Astrocyte (in vitro differentiated cells and primary cell): ENCODE results near the gene AMFR. TPM values are rescaled to one million over a fixed set of nuclear protein-coding genes. Genes with fewer than 3 reads are reported as not detected.

ENCODE experiments used
- DNase-seq: peaks from one replicate; pipeline ENCODE4 v3.0.0-alpha.2; 2010; ENCODE audit warnings: low read depth
- FAIRE-seq: peaks from 2 replicates; lab custom pipeline; 2011; peaks lifted over from hg19 to GRCh38; lab: Jason Lieb, UNC
- H2AFZ ChIP-seq: 2 replicates; pipeline ENCODE4 v1.6.0; 2012; ENCODE audit warnings: low read depth, low read length, inconsistent platforms
- H3K27ac ChIP-seq: 2 replicates; pipeline ENCODE4 v1.5.1; 2011; ENCODE audit warnings: low read depth, low read length, inconsistent platforms
- H3K27me3 ChIP-seq: 2 replicates; pipeline ENCODE4 v1.6.0; 2011; ENCODE audit warnings: low read length, inconsistent platforms; ENCODE audit not compliant: insufficient read depth
- H3K36me3 ChIP-seq: 2 replicates; pipeline ENCODE4 v1.5.1; 2011; ENCODE audit warnings: low read length, inconsistent platforms; ENCODE audit not compliant: insufficient read depth
- H3K4me1 ChIP-seq: 2 replicates; pipeline ENCODE4 v1.5.1; 2011; ENCODE audit warnings: low read length, inconsistent platforms; ENCODE audit not compliant: insufficient read depth
- H3K4me2 ChIP-seq: 2 replicates; pipeline ENCODE4 v1.6.0; 2012; ENCODE audit warnings: low read length, inconsistent platforms
- H3K4me3 ChIP-seq: 2 replicates; pipeline ENCODE4 v1.5.1; 2011; ENCODE audit warnings: low read depth, mild to moderate bottlenecking, low read length, inconsistent platforms; ENCODE audit not compliant: insufficient read depth
- H3K79me2 ChIP-seq: 2 replicates; pipeline ENCODE4 v1.6.0; 2012; ENCODE audit warnings: mild to moderate bottlenecking, low read length, inconsistent platforms; ENCODE audit not compliant: insufficient read depth
- H3K9ac ChIP-seq: 2 replicates; pipeline ENCODE4 v1.6.0; 2012; ENCODE audit warnings: mild to moderate bottlenecking, low read length, inconsistent platforms
- H3K9me3 ChIP-seq: 2 replicates; pipeline ENCODE4 v1.5.1; 2012; ENCODE audit warnings: low read depth, mild to moderate bottlenecking, low read length, inconsistent platforms; ENCODE audit not compliant: insufficient read depth
- H4K20me1 ChIP-seq: 2 replicates; pipeline ENCODE4 v1.6.0; 2012; ENCODE audit warnings: low read length, inconsistent platforms; ENCODE audit not compliant: insufficient read depth
- H3K27ac Mint-ChIP-seq: one replicate; pipeline ENCODE4 v1.8.0; 2021; ENCODE audit warnings: mild to moderate bottlenecking, mixed read lengths; ENCODE audit not compliant: unreplicated experiment
- H3K27me3 Mint-ChIP-seq: one replicate; pipeline ENCODE4 v1.8.0; 2021; ENCODE audit warnings: low read depth, mixed read lengths; ENCODE audit not compliant: unreplicated experiment
- H3K36me3 Mint-ChIP-seq: one replicate; pipeline ENCODE4 v1.8.0; 2021; ENCODE audit warnings: low read depth, mixed read lengths; ENCODE audit not compliant: unreplicated experiment
- H3K4me1 Mint-ChIP-seq: one replicate; pipeline ENCODE4 v1.8.0; 2021; ENCODE audit warnings: low read depth, mixed read lengths; ENCODE audit not compliant: unreplicated experiment
- H3K4me3 Mint-ChIP-seq: one replicate; pipeline ENCODE4 v1.8.0; 2021; ENCODE audit warnings: mild to moderate bottlenecking, moderate library complexity, mixed read lengths; ENCODE audit not compliant: unreplicated experiment
- H3K9me3 Mint-ChIP-seq: one replicate; pipeline ENCODE4 v1.8.0; 2021; ENCODE audit warnings: mild to moderate bottlenecking, mixed read lengths; ENCODE audit not compliant: unreplicated experiment
- EZH2 ChIP-seq: IDR thresholded peaks from 2 replicates; pipeline ENCODE4 v1.6.1; 2012; ENCODE audit warnings: mild to moderate bottlenecking, low read length, inconsistent platforms; ENCODE audit not compliant: insufficient read depth
- total RNA-seq: library from RNA; stranded (reverse); gene quantifications from 2 replicates; pipeline ENCODE4 v1.2.1, GENCODE V29; 2021
- TF ChIP-seq, protein P1 (sequence below): IDR thresholded peaks from 2 replicates; pipeline ENCODE4 v1.5.1; 2011; ENCODE audit warnings: low read depth, mild to moderate bottlenecking, inconsistent platforms, low read length, moderate library complexity; ENCODE audit not compliant: insufficient read depth

Gene AMFR
- total RNA-seq, 1 donor from 2014 or later, result 86.2 TPM

- Mint-ChIP-seq H3K27ac (no peak overlapping the region), H3K9me3 (no peaks in the 10 kb centered on the region), H3K4me3 (no peak overlapping the region), H3K36me3 (no peaks in the 10 kb centered on the region), H3K27me3 (peaks cover 22% of the 10 kb centered on the region), H3K4me1 (no peaks in the 10 kb centered on the region)
- Histone ChIP-seq H3K36me3 (no peaks in the 10 kb centered on the region), H3K27me3 (no peaks in the 10 kb centered on the region), H3K9ac (no peak overlapping the region), H3K79me2 (no peaks in the 10 kb centered on the region), H3K4me3 (no peak overlapping the region), H3K4me1 (no peaks in the 10 kb centered on the region), H2AFZ (no peak overlapping the region), H3K9me3 (no peaks in the 10 kb centered on the region), H4K20me1 (no peaks in the 10 kb centered on the region), H3K4me2 (no peak overlapping the region), H3K27ac (no peak overlapping the region)
- DNase-seq (no peak), FAIRE-seq (no peak)
- no peak for TF ChIP-seq EZH2
Measured at GRCh38 chr16:56346131-56346890, 79.0 kb downstream of the AMFR start.

DNA sequence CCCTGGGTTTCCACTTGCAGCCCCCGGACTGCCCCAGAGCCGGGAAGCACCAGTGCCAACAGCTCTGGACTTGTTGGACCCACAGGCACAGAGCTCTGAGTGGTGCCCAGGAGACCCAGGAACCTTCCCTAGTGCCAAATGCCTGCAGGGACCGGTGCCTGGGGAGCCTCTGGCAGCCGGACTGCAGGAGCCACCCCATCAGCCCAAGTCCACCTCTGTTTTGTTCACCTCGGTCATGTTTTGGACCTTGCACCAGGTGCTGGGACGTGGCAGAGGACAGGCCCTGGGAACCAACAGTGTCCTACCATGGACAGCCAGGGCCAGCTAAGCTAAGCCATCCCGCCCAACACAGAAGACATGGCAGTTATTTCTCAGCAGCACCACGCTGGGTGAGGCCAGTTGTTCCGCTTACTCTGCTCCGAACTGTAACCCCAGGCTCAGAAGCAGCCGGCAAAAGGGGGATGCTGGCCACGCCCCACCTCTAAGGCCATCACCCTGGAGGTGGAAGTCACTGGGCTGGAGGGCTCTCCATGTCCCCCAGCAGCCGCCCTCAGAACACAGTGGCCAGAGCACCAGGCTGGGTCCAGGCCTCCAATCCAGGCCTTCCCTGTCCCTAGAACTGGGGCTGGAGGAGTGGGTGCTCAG, 79.8 kb downstream of the AMFR start:
- FAIRE-seq (no peak), DNase-seq (no peak)
- Histone ChIP-seq H3K9me3 (no peaks in the 10 kb centered on the region), H3K36me3 (no peaks in the 10 kb centered on the region), H4K20me1 (no peaks in the 10 kb centered on the region), H3K4me1 (no peaks in the 10 kb centered on the region), H3K4me2 (no peak overlapping the region), H3K79me2 (no peaks in the 10 kb centered on the region), H3K9ac (no peak overlapping the region), H3K4me3 (no peak overlapping the region), H2AFZ (no peak overlapping the region), H3K27ac (no peak overlapping the region), H3K27me3 (no peaks in the 10 kb centered on the region)
- H3K36me3 Mint-ChIP-seq, result no peaks in the 10 kb centered on the region
- no peak overlapping the region for H3K27ac Mint-ChIP-seq
- no peaks in the 10 kb centered on the region for H3K9me3 Mint-ChIP-seq
- TF ChIP-seq, protein P1, sequence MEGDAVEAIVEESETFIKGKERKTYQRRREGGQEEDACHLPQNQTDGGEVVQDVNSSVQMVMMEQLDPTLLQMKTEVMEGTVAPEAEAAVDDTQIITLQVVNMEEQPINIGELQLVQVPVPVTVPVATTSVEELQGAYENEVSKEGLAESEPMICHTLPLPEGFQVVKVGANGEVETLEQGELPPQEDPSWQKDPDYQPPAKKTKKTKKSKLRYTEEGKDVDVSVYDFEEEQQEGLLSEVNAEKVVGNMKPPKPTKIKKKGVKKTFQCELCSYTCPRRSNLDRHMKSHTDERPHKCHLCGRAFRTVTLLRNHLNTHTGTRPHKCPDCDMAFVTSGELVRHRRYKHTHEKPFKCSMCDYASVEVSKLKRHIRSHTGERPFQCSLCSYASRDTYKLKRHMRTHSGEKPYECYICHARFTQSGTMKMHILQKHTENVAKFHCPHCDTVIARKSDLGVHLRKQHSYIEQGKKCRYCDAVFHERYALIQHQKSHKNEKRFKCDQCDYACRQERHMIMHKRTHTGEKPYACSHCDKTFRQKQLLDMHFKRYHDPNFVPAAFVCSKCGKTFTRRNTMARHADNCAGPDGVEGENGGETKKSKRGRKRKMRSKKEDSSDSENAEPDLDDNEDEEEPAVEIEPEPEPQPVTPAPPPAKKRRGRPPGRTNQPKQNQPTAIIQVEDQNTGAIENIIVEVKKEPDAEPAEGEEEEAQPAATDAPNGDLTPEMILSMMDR, result no peak
- TF ChIP-seq EZH2, result no peak
- no peak overlapping the region for H3K4me3 Mint-ChIP-seq
- peaks cover 20% of the 10 kb centered on the region for H3K27me3 Mint-ChIP-seq
- H3K4me1 Mint-ChIP-seq, result no peaks in the 10 kb centered on the region

DNA sequence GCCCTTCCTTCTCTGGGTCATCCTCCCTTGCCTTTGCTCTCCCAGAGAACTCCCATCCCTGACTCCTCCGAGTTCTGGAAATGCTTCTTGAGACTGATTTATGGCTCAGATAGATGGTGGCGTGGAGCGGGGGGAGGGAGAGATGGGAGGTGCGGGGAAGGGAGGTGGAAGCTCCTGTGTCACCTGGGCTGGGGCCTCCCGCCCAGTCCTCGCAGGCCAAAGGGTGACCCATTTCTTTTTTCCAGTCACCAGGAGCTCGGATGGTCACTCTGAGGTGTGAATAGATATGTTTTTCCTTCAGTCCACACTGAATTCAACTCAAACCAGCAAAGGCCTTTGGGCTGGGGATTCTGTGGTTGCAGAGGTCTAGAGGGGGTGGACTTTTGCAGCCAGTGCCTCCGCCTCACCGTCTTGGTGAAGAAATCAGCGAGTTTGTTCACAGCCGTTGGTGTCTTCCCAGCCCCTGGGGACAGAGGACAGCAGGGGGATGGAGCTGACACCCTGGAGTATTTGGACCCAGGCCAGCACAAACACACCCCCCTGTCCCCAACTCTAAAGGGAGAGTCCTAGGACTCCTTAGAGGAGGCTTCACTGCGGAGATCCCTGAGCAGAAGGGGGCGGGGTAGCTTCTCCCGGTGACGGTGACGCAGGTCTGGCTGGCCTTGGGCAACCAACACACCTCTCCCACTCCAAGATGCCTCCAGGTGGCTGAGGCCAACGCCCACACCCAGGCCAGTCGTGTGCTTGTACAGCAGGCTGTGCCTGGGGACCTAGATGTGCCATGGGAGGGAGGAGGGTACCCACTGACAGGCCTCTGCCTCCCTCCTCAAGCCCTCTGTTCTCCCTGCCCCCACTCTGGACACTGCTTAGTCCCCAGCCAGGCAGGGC, 80.6 kb downstream of the AMFR start:
- no peaks in the 10 kb centered on the region for H3K9me3 ChIP-seq
- no peaks in the 10 kb centered on the region for H3K79me2 ChIP-seq
- Mint-ChIP-seq H3K27me3 (peaks cover 20% of the 10 kb centered on the region), H3K27ac (no peak overlapping the region), H3K4me3 (no peak overlapping the region), H3K4me1 (no peaks in the 10 kb centered on the region), H3K9me3 (no peaks in the 10 kb centered on the region), H3K36me3 (no peaks in the 10 kb centered on the region)
- no peak overlapping the region for H2AFZ ChIP-seq
- H3K4me2 ChIP-seq, result no peak overlapping the region
- no peaks in the 10 kb centered on the region for H3K36me3 ChIP-seq
- no peaks in the 10 kb centered on the region for H4K20me1 ChIP-seq
- H3K9ac ChIP-seq, result no peak overlapping the region
- H3K4me1 ChIP-seq, result no peaks in the 10 kb centered on the region
- DNase-seq (no peak), FAIRE-seq (no peak)
- no peak for TF ChIP-seq EZH2
- TF ChIP-seq, protein P1, result no peak
- no peak overlapping the region for H3K27ac ChIP-seq
- no peaks in the 10 kb centered on the region for H3K27me3 ChIP-seq
- H3K4me3 ChIP-seq, result no peak overlapping the region
